ENCODE data around the gene WASF3.
"Not testable (repeated sequence)": the region's sequence is repeated elsewhere in the genome, so short reads cannot be mapped to it uniquely, and the experiment has no call there.

Gene WASF3

DNA sequence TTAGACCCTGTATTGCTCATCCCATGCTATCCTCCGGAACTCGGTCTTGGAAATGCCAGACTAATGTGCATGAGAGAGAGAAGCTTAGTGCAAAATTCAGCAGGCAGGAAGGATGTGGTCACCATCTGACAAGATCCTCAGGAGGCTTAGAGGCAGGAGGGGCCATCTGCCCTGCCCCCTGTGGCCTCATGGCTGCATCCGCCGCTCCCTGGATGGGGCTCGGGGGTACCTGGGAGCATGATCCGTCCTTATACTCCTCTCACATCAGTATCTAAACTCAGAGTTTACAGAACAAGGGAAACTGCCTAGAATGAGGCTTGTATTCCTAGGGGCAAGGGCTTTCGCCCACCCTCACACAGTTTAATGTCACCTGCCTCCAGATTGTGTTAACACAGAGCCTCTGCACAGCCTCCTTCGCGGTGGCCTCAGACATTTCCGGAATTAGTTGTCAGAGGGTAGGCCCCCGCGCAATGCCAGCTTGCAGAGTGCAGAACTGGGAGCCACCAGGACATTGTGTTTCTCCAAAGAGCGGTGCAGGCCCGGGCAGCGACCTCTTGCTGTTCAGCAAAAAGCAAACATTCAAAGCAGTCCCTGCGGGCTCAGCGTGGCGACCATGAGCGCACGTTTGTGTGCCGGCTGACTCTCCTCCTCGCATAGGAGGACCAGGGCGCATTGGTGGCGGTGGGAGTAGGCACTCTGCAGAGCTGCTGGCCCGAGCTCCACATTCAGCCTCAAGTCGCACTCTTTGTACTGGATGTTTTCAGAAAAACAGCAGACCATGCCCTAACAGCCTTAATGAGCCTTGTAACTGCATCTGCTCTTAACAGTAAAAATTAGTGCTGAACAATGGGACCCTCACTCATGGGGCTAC is 164.0 kb downstream of the WASF3 start:
- DNase-seq = peak; percentile 49

DNA sequence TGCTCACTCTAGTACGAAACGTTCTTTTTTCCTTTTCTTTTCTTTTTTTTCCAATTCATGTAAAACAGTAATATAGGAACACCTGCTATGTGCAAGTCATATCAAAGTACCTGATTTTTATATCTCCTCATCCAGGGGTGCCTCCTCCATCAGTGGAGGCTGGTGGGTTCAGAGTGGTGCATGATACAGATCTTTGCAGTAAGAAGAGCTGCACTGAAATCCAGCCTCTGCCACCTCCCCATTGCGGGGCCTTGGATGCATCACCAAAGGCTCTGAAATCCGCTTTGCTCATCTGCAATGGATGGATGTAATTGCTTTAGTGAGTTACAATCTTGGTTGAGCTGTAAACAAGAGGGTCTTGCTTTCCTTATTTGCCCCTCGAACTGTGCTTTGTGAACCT is 164.8 kb downstream of the WASF3 start:
- no peak for DNase-seq

DNA sequence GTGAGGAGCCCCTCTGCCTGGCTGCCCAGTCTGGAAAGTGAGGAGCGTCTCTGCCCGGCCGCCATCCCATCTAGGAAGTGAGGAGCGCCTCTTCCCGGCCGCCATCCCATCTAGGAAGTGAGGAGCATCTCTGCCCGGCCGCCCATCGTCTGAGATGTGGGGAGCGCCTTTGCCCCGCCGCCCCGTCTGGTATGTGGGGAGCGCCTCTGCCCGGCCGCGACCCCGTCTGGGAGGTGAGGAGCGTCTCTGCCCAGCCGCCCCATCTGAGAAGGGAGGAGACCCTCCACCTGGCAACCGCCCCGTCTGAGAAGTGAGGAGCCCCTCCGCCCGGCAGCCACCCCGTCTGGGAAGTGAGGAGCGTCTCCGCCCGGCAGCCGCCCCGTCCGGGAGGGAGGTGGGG is 166.1 kb downstream of the WASF3 start:
- DNase-seq = not testable (repeated sequence)

DNA sequence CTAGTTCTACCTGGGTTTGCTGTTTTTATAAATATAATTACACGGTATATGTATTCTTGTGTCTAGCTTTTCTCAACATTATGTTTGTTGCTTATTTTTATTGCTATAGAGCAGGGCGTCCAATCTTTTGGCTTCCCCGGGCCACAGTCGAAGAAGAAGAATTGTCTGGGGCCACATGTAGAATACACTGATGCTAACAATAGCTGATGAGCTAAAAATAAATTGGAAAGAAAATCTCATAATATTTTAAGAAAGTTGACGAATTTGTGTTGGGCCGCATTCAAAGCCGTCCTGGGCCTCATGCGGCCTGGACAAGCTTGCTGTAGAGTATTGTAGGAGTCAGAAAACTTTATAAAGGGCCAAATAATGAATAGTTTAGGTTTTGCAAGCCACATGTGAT is 169.2 kb downstream of the WASF3 start:
- no peak for DNase-seq

DNA sequence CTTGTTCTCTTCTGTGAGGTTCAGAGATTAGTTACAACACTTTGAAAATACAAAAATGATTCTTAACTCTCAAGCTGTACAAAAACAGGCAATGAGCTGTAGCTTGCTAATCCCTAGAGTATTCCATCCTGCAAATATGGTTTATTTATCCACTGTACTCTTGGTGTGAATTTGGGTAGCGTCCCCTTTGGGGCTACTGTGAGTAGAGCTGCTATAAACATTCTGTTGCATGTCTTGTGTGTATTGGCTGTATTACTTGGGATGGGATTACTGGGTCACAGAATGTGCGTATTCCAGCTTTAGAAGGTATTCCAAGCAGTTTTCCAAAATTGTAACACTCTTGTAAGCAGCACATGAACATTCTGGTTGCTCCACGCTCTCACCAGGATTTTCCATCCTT is 169.6 kb downstream of the WASF3 start:
- no peak for DNase-seq

DNA sequence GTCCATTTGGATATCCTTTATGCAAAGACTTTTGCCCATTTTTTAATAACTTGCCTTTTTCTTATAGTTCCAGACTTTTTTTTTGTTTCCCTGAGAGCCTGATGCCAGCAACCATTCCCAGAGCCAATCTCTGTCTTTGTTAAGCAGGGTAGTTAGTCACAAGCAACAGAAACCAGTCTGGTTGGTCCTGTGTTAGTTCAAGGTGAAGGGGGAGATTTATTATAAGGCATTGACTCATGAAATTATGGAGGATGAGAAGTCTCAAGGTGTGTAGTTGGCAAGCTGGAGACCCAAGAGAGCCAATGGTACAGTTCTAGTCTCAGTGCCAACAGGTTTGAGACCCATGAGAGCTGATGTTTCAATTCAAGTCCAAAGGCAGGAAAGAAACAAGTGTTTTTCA is 170.2 kb downstream of the WASF3 start:
- no peak for DNase-seq

DNA sequence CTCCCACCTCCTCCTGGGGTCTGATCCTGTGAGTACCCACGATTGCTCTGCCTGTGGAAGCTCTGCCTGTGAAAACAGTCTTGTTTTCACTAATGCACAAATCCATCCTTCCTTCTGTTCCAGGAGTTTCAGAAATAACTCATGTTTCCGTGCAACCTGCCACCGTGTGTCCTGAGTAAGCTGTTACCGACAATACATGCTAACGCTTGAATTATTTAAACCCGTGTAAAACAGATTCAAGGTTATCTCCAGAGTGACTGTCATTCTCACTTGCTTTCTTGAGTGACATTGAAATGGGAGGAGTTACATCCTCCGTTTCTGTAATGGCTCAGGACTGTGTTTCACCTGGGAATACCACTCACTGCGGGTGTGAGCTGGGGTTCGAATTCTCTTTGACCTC is 178.2 kb downstream of the WASF3 start:
- DNase-seq = no peak
